ENCODE data around the gene KRTAP9-7.

Gene KRTAP9-7

GRCh38 chr17:41308918-41309359, 33.4 kb downstream of the KRTAP9-7 start, which contains the start of gene KRTAP16-1:
Gene KRTAP16-1 (minus strand): TSS chr17:41309309. CDS start chr17:41309253, 56 bp downstream.
- Histone ChIP-seq H4K20me1 (ENCODE audit: insufficient read depth) (no peaks in the 10 kb centered on the region), H3K27me3 (ENCODE audit: insufficient read depth, low read depth) (no peaks in the 10 kb centered on the region), H3K36me3 (ENCODE audit: insufficient read depth) (no peaks in the 10 kb centered on the region), H3K4me1 (ENCODE audit: low read depth, poor library complexity, severe bottlenecking) (peaks cover 10% of the 10 kb centered on the region), H3K27ac (no peak within 1 kb of the TSS), H3K79me2 (ENCODE audit: insufficient read depth, low read depth) (no peaks in the 10 kb centered on the region), H3K9ac (no peak within 1 kb of the TSS), H3K4me2 (peak within 1 kb of the TSS; percentile 25; the same call in 1 of the 2 replicates), H3K4me3 (IDR thresholded peaks at IDR 0.05; ENCODE audit: insufficient read depth, low read depth, low read length) (no peak within 1 kb of the TSS), H2AFZ (ENCODE audit: low read depth) (peak within 1 kb of the TSS; percentile 48; the same call in 1 of the 2 replicates)
- TF ChIP-seq CTCF (conservative IDR thresholded peaks at IDR 0.05; ENCODE audit: low read depth, low read length) = no peak

GRCh38 chr17:41311111-41311510, 35.6 kb downstream of the KRTAP9-7 start:
- Histone ChIP-seq H3K4me3 (IDR thresholded peaks at IDR 0.05; ENCODE audit: insufficient read depth, low read depth, low read length) (no peak overlapping the region), H4K20me1 (ENCODE audit: insufficient read depth) (no peaks in the 10 kb centered on the region), H3K4me1 (ENCODE audit: low read depth, poor library complexity, severe bottlenecking) (peaks cover 10% of the 10 kb centered on the region), H3K79me2 (ENCODE audit: insufficient read depth, low read depth) (no peaks in the 10 kb centered on the region), H3K36me3 (ENCODE audit: insufficient read depth) (no peaks in the 10 kb centered on the region), H3K4me2 (no peak overlapping the region), H3K27me3 (ENCODE audit: insufficient read depth, low read depth) (no peaks in the 10 kb centered on the region), H3K27ac (no peak overlapping the region), H3K9ac (no peak overlapping the region), H2AFZ (ENCODE audit: low read depth) (no peak overlapping the region)
- TF ChIP-seq CTCF (conservative IDR thresholded peaks at IDR 0.05; ENCODE audit: low read depth, low read length) = no peak

- Histone ChIP-seq H3K36me3 (ENCODE audit: insufficient read depth) (no peaks in the 10 kb centered on the region), H3K27ac (no peak within 1 kb of the TSS), H3K4me1 (ENCODE audit: low read depth, poor library complexity, severe bottlenecking) (no peaks in the 10 kb centered on the region), H3K4me2 (no peak within 1 kb of the TSS), H3K9ac (no peak within 1 kb of the TSS), H3K79me2 (ENCODE audit: insufficient read depth, low read depth) (no peaks in the 10 kb centered on the region), H2AFZ (ENCODE audit: low read depth) (no peak within 1 kb of the TSS), H3K27me3 (ENCODE audit: insufficient read depth, low read depth) (no peaks in the 10 kb centered on the region), H3K4me3 (IDR thresholded peaks at IDR 0.05; ENCODE audit: insufficient read depth, low read depth, low read length) (no peak within 1 kb of the TSS), H4K20me1 (ENCODE audit: insufficient read depth) (no peaks in the 10 kb centered on the region)
- no peak for TF ChIP-seq CTCF (conservative IDR thresholded peaks at IDR 0.05; ENCODE audit: low read depth, low read length)
Observed at GRCh38 chr17:41315204-41315794, 39.8 kb downstream of the KRTAP9-7 start, which contains the start of gene KRTAP17-1. Gene KRTAP17-1 (minus strand): TSS chr17:41315710. CDS start chr17:41315650, 60 bp downstream.

- H3K4me1 ChIP-seq (ENCODE audit: low read depth, poor library complexity, severe bottlenecking) = no peaks in the 10 kb centered on the region
- no peak overlapping the region for H2AFZ ChIP-seq (ENCODE audit: low read depth)
Observed at GRCh38 chr17:41315814-41316445, 40.4 kb downstream of the KRTAP9-7 start.

More at GRCh38 chr17:41315814-41316445, 40.4 kb downstream of the KRTAP9-7 start:
- Histone ChIP-seq H4K20me1 (ENCODE audit: insufficient read depth) (no peaks in the 10 kb centered on the region), H3K4me2 (no peak overlapping the region), H3K36me3 (ENCODE audit: insufficient read depth) (no peaks in the 10 kb centered on the region), H3K27me3 (ENCODE audit: insufficient read depth, low read depth) (no peaks in the 10 kb centered on the region), H3K9ac (no peak overlapping the region), H3K79me2 (ENCODE audit: insufficient read depth, low read depth) (no peaks in the 10 kb centered on the region), H3K4me3 (IDR thresholded peaks at IDR 0.05; ENCODE audit: insufficient read depth, low read depth, low read length) (no peak overlapping the region), H3K27ac (no peak overlapping the region)
- TF ChIP-seq CTCF (conservative IDR thresholded peaks at IDR 0.05; ENCODE audit: low read depth, low read length) = no peak
